T-helper 17 cell (primary cell): ENCODE measurements around the gene RNF141. TPM values are rescaled to one million over a fixed set of nuclear protein-coding genes. Genes with fewer than 3 reads are reported as not detected.

Experiments
- ATAC-seq: fragments of 150-1000 bp; cut with Tn5 transposase; 2 replicates; pipeline ENCODE4 v1.10.0; 2021; ENCODE audit warnings: mild to moderate bottlenecking, moderate library complexity
- DNase-seq, 3 donors: peaks; one replicate each; pipeline versions ENCODE4 v3.0.0 to v3.0.0-alpha.2; 2020 to 2021
- H3K9me3 ChIP-seq: one replicate; pipeline ENCODE4 v1.7.0; 2013; ENCODE audit warnings: low read length, mild to moderate bottlenecking; ENCODE audit not compliant: control insufficient read depth, poor library complexity, severe bottlenecking
- H3K27ac Mint-ChIP-seq: one replicate; pipeline ENCODE4 v1.8.0; 2022; ENCODE audit warnings: mild to moderate bottlenecking, moderate library complexity, mixed read lengths
- H3K27me3 Mint-ChIP-seq: one replicate; pipeline ENCODE4 v1.8.0; 2022; ENCODE audit warnings: mixed read lengths
- H3K36me3 Mint-ChIP-seq: one replicate; pipeline ENCODE4 v1.8.0; 2022; ENCODE audit warnings: low read depth, mixed read lengths
- H3K4me1 Mint-ChIP-seq: one replicate; pipeline ENCODE4 v1.8.0; 2022; ENCODE audit warnings: mild to moderate bottlenecking, mixed read lengths
- H3K4me3 Mint-ChIP-seq: one replicate; pipeline ENCODE4 v1.8.0; 2022; ENCODE audit warnings: mild to moderate bottlenecking, moderate library complexity, mixed read lengths
- total RNA-seq, 4 donors: library from RNA in 2 of 4; stranded (reverse) in 2 of 4; gene quantifications; one replicate each; pipeline ENCODE4 v1.2.3 and lab custom pipeline; 2022 to 2026

RNF141 gene
- total RNA-seq, 2 donors from 2014 or later = 12.8 to 13.6 TPM

DNA sequence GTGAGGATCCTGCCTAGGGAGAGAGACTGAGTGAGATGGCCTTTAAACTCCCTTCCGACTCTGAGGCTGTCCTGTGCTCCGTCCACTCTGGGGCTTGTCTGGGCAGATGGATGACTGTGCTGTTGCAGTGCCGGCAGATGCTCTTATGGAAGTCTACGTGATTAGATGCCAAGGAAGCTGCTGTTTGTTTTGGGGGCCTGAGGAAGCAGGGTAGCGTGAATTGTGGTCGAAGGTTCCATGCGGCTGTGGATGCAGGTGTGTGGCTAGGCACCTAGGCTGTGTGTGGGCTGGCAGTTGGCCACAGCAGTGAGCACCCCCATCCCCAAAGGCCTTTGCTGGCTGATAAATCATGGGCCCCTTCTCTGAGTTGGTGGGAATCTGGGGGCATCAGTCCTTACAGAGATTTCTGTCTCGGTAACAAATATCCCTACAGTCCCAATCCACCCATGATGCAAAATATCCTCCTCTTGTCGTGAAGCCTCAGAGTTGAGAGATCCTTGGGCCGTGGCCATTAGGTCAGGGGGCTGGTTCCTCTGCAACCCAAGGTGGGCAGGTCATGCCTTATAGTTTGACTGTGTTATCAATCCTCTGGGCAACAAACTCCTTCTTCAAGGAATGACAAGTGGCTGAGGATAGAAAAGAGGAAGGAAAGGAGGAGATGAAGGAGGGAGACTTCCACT lies 54.7 kb downstream of the RNF141 start:
- DNase-seq = no peak
- Mint-ChIP-seq H3K4me1 (peaks cover 22% of the 10 kb centered on the region), H3K27ac (peak overlapping the region; percentile 27), H3K4me3 (no peak overlapping the region), H3K27me3 (no peaks in the 10 kb centered on the region), H3K36me3 (peaks cover 4% of the 10 kb centered on the region)
- ATAC-seq = no peak
- no peaks in the 10 kb centered on the region for H3K9me3 ChIP-seq

DNA sequence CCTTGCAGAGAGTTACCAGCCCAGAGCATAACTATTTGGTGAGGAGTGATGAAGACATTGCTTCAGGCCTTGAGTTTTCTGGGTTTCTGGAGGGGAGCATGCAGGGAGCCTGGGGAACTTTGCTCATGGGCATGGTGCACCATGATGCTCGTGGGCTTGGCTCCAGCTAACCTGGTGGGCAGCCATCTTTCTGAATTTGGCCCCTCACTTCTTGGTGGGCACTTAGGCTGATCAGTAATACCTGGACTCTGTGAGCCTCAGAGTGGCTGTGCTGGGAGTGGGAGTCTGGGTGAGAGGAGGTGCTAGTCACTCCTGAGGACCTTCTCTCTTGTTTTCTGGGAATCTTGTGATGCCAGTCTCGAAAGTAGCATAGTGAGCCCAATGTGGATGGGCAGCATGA lies 55.3 kb downstream of the RNF141 start:
- no peaks in the 10 kb centered on the region for H3K9me3 ChIP-seq
- peaks cover 22% of the 10 kb centered on the region for H3K4me1 Mint-ChIP-seq
- peak overlapping the region; percentile 27 for H3K27ac Mint-ChIP-seq
- DNase-seq = no peak
- H3K36me3 Mint-ChIP-seq = peaks cover 7% of the 10 kb centered on the region
- no peaks in the 10 kb centered on the region for H3K27me3 Mint-ChIP-seq
- no peak for ATAC-seq
- H3K4me3 Mint-ChIP-seq = no peak overlapping the region

DNA sequence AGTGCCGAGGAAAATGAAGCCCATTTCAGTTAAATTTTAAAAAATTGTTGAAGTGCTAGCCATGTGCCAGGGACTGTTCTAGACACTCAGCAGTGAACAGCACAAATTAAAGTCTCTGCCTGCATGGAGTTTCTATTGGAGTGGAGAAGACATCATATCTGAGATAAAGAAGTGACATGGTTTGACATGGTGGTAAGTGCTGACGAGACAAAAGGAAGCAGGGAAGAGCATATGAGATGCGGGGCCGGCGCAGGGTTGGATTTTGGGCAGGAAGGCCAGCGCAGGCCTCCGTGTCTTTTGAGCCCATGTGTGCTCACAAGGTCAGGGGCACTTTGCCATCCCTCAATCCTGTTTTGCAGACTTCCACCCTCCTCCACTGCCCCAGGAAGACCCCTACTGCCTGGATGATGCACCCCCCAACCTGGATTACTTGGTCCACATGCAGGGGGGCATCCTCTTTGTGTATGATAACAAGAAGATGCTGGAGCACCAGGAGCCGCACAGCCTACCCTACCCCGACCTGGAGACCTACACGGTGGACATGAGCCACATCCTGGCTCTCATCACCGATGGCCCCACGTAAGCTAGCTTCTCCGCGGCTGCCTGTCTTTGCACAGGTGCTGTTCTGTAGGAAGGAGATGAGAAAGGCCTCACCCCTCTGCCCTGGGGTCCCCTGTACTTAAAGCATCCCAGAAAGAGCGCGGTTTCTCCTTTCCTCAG lies 56.4 kb downstream of the RNF141 start:
- ATAC-seq = no peak
- no peak for DNase-seq
- H3K4me3 Mint-ChIP-seq = no peak overlapping the region
- peak overlapping the region; percentile 51 for H3K27ac Mint-ChIP-seq
- H3K9me3 ChIP-seq = no peaks in the 10 kb centered on the region
- peaks cover 7% of the 10 kb centered on the region for H3K36me3 Mint-ChIP-seq
- peaks cover 24% of the 10 kb centered on the region for H3K4me1 Mint-ChIP-seq
- H3K27me3 Mint-ChIP-seq = no peaks in the 10 kb centered on the region

DNA sequence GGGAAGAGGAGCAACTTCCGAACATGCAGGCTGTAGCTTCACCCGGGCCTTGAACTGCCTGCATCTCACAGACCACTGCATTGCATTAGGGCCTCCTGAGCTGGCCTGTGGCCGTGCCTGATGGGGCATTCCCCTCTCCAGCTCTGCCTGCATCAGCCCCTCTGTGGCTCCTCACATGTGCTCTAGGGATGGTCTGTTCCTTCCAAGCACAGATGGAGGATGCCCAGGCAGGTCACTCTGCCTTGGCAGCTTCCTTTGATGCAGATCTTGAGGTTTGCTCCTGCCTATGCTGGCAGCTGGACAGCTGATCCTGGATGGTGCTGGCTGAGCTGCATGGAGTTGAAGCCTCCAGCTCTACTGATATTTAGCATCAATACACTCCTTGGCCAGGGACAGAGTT lies 57.4 kb downstream of the RNF141 start:
- Mint-ChIP-seq H3K4me3 (no peak overlapping the region), H3K36me3 (peaks cover 7% of the 10 kb centered on the region)

DNA sequence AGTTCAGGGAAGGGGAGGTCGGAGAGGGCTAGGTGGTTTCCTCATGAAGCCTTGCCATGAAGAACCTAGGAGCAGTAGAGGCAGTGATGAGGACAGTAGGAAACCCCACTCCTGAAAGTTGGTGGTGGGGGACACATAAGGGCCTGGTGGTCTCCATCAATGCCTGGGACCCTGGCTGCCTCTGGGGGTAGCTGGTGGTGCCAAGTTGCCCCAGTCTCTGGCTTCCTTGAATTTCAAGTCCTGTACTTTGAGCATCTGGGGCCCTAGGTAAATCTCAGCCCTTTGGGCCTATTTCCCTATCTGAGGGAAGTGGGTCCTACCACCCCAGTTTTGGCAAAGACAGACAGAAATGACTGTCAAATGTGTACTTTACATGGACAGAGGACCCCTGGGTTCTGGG lies 57.8 kb downstream of the RNF141 start:
- H3K36me3 Mint-ChIP-seq = peaks cover 4% of the 10 kb centered on the region
- H3K27ac Mint-ChIP-seq = peak overlapping the region; percentile 4
- no peak overlapping the region for H3K4me3 Mint-ChIP-seq
- no peak for ATAC-seq
- no peaks in the 10 kb centered on the region for H3K27me3 Mint-ChIP-seq
- peaks cover 21% of the 10 kb centered on the region for H3K4me1 Mint-ChIP-seq
- no peaks in the 10 kb centered on the region for H3K9me3 ChIP-seq
- DNase-seq = no peak

More for the DNA sequence above, 57.4 kb downstream of the RNF141 start:
- DNase-seq (no peak), ATAC-seq (no peak)
- Mint-ChIP-seq H3K27me3 (no peaks in the 10 kb centered on the region), H3K27ac (peak overlapping the region; percentile 4), H3K4me1 (peaks cover 22% of the 10 kb centered on the region)
- H3K9me3 ChIP-seq = no peaks in the 10 kb centered on the region

DNA sequence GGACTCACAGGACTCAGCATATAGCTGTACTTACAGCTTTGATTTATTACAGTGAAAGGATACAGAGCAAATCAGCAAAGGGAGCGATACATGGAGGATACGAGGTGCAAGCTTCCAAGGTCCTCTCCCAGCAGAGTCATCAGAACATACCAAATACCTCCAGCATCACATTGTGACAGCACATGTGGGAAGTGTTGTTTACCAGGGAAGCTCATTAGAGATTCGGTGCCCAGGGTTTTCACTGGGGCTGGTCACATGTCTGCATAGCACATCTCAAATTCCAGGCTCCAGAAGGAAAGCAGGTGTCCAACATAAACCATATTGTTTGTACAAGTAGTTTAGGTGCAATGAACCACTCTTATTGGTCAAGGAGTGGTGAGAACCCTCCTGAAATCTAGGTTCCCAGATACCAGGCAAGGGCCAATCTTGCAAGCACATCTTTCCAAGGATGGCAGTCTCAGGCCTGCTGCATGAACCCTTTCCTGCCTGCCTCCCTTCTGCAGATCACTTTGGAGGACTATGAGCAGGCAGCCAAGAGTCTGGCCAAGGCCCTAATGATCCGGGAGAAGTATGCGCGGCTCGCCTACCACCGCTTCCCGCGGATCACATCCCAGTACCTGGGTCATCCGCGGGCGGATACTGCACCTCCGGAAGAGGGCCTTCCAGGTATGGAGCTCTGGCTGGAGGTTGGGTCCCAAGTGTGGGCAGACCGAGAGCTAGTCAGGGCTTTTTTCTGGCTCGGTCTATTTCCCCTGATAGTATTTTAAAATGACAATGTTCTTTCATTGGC lies 59.2 kb downstream of the RNF141 start:
- DNase-seq = no peak
- Mint-ChIP-seq H3K4me3 (no peak overlapping the region), H3K36me3 (peaks cover 3% of the 10 kb centered on the region), H3K4me1 (peaks cover 24% of the 10 kb centered on the region), H3K27me3 (no peaks in the 10 kb centered on the region), H3K27ac (no peak overlapping the region)
- no peaks in the 10 kb centered on the region for H3K9me3 ChIP-seq
- no peak for ATAC-seq

DNA sequence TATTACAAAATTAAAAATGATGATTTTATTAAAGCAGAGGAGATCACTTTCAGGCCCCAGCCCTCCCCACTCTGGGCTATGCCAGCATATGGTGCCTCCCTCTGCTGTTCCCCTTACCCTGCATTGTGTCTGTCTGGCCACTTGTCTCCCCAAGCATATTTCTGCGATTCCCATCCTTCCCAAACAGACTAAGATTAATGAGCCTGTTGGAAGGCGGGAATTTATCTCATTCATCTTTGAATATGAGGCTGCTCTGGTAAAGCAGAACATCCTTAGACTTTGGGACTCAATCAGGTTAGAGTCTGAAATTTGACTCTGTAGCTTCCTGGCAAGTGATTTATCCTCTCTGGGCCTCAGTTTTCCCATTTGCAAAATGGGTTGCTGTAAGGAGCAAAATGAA lies 60.2 kb downstream of the RNF141 start:
- no peak for DNase-seq
- Mint-ChIP-seq H3K4me3 (no peak overlapping the region), H3K27me3 (no peaks in the 10 kb centered on the region), H3K36me3 (peaks cover 3% of the 10 kb centered on the region), H3K27ac (peak overlapping the region; percentile 72), H3K4me1 (peaks cover 30% of the 10 kb centered on the region)
- no peak for ATAC-seq
- no peaks in the 10 kb centered on the region for H3K9me3 ChIP-seq

DNA sequence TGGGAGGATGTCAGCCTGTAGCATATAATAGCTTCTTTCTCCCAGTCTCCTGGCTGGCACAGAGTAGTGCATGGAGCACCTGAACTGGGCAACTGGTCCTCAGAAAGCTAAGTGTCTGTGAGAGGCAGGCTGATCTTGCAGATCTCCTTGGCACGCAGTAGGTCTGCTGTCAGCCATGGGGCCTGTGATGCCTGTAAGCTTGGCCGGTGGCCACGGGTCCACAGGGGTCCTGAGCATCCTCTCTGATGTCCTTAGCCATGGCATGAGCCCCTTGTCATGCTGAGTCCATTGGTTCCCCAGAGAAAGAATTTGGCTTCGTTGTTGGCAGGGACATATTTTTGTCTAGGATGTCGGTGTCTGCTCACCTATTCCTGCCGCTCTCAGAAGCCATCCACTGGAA lies 61.0 kb downstream of the RNF141 start:
- no peaks in the 10 kb centered on the region for H3K9me3 ChIP-seq
- ATAC-seq = no peak
- DNase-seq = no peak
- Mint-ChIP-seq H3K36me3 (peaks cover 3% of the 10 kb centered on the region), H3K4me1 (peaks cover 36% of the 10 kb centered on the region), H3K27ac (no peak overlapping the region), H3K27me3 (no peaks in the 10 kb centered on the region), H3K4me3 (no peak overlapping the region)

DNA sequence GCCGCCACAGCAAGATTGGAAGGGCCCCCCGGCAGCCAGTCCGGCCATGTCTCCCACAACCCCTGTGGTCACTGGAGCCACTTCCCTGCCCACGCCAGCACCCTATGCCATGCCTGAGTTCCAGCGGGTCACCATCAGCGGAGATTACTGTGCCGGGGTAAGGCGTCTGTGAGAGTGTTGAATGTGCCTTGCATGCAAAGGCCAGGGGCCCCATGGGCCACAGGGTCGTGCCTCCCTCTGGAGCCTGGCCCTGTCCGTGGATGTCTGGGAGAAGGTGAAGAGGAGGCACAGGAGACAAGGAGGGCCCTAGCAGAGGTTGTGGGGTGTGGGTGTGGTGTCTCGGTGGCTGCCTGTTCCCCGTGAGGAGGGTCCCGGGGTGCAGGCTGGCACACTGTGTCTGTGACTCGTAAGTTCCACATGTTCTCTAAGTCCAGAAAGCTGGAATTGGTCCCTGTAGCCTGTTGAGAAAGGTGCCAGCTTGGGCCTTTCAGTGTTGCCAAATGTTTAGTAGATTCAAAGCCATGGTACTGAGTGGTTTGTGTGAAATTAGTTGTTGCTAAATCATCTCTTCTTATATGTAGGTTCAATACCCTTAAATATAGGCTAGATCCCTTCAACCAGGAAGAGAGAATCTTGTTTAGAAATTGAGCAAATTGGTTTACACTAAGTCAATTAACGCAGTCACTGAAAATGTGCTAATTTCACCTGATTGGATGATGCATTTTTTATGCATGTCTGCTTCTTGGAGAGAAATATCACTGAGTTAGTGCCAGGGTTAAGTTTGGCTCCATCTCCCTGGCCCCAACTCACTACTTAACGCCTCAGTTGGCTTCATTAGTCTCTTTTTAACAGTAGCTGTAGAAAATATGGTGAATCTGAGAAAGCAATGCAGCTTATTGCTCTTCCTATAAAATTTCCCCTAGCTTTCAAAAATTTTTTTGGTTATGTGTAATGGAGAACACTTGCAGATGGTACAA lies 62.1 kb downstream of the RNF141 start:
- DNase-seq = no peak
- no peak for ATAC-seq
- Mint-ChIP-seq H3K4me3 (no peak overlapping the region), H3K27ac (peak overlapping the region; percentile 75), H3K27me3 (no peaks in the 10 kb centered on the region), H3K36me3 (peaks cover 3% of the 10 kb centered on the region), H3K4me1 (peaks cover 37% of the 10 kb centered on the region)
- no peaks in the 10 kb centered on the region for H3K9me3 ChIP-seq

DNA sequence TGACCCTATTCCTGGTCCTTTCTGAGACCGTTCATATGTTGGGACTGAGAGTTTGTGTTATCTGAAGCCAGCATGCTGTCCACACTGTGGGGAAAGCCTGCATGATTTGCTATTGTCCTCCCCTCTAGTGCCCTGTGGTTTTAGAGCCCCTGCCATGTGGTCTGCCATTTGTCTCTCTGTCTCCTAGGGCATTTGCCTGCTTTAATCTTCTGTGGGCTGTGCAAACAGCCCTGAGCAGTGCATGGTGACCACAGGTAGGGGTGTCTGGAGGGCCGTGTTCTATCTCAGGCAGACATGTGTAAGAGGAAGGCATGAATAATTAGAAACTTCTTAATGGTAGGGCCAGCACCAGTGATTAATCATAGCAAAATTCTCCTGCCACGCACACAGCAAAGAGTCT lies 62.9 kb downstream of the RNF141 start:
- H3K36me3 Mint-ChIP-seq = peaks cover 3% of the 10 kb centered on the region
- ATAC-seq (no peak), DNase-seq (no peak)
- H3K27me3 Mint-ChIP-seq = no peaks in the 10 kb centered on the region
- H3K4me3 Mint-ChIP-seq = peak overlapping the region; percentile 12
- H3K9me3 ChIP-seq = no peaks in the 10 kb centered on the region
- H3K4me1 Mint-ChIP-seq = peaks cover 42% of the 10 kb centered on the region
- peak overlapping the region; percentile 75 for H3K27ac Mint-ChIP-seq

DNA sequence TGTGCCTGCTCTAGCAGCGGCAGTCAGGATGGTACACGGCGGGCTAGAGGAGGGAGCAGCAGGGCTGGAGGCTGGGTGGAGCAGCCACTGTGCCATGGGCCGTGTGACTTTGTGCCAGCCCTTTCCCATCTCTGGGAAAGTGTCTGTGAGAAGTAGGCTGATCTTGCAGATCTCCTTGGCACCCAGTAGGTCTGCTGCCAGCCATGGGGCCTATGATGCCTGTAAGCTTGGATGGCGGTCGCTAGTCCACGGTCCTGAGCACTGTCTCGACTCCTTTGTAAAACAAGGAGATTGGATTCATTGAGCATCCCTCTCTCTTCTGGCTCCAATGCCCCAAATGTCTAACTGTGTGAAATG lies 63.3 kb downstream of the RNF141 start:
- Mint-ChIP-seq H3K4me3 (peak overlapping the region; percentile 12), H3K27ac (no peak overlapping the region), H3K4me1 (peaks cover 39% of the 10 kb centered on the region), H3K36me3 (peaks cover 3% of the 10 kb centered on the region), H3K27me3 (no peaks in the 10 kb centered on the region)
- ATAC-seq (no peak), DNase-seq (no peak)
- no peaks in the 10 kb centered on the region for H3K9me3 ChIP-seq

DNA sequence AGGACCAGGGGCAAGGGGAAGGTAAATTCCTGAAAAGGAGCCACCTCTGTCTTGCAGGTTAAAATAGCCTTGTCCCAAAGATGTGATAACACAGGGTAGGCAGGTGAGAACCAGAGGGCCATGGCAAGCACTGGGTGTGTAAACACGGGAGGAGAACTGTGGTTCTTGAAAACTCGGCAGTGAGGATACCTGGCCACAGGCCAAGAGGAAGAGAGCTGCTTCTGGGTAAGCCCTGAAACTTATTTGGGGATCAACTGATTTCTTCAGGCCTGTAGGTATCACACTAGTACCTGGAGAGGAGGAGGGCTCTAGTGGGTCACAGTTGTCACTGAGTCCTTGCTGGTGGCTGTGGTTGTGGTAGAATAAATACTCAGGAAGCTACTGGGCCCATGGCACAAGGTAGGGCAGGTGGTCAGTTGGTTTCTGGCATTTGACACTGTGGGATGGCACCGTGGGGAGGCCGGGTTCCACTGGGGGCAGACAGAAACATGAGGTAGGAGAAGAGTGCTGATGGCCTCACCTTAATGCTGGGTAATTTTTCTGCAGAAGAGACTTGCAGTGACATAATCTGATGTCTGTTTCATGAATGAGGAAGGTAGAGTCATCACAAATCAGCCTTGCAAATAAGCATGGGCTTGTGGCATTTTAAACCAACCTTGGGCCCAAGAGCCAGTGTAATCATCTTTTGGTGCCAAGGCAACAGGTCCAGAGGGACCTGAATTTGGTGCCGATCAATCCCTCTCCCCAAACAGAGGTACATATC lies 63.9 kb downstream of the RNF141 start:
- ATAC-seq = no peak
- H3K27me3 Mint-ChIP-seq = no peaks in the 10 kb centered on the region
- H3K9me3 ChIP-seq = no peaks in the 10 kb centered on the region
- peaks cover 3% of the 10 kb centered on the region for H3K36me3 Mint-ChIP-seq
- no peak overlapping the region for H3K4me3 Mint-ChIP-seq
- DNase-seq = no peak
- peaks cover 39% of the 10 kb centered on the region for H3K4me1 Mint-ChIP-seq
- H3K27ac Mint-ChIP-seq = no peak overlapping the region
